GM18498 (cell line): ENCODE data around the gene EPHA2.

ENCODE experiments used
- ATAC-seq: cut with Tn5 transposase; IDR thresholded peaks from one replicate; pipeline ENCODE4 v1.9.1; 2021; ENCODE audit warnings: mild to moderate bottlenecking, moderate library complexity; ENCODE audit not compliant: unreplicated experiment

The EPHA2 gene

DNA sequence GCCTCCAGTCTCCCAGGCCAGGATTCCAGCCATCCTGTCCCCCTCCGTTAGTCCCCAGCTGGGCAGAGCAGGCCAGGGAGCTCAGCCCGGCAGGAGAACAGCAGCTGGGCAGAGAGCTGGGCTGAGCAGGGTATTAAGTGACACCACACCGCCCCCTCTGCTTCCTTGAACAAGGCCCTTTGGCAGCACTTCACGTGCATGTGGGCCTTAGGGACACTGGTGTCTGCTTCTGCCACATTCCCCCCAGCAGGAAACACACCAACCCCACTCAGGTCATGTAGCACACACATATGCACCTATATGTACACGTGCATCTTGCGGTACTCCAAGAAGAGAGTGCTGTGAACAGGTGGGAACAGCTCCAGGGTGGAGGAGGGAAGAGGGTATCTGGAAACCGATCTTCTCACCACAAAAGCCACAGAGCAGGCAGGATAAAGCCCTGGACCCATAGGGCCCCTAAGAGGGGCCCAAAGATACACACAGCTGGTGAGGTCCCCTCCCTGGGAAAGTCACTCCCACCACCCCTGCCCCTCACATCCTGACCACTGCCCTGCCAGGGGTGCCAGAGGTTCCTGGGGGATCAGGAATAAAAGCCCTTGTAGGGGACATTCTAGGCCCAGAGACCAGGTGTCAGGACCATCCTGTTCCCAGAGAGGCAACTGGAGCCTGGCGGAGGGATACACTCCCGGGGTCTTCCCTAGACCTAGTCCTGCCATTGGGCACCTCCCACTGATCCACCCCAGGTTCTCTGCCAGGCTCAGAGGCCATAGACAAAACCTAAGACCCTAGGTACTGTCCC, 4.5 kb downstream of the EPHA2 start:
- no peak for ATAC-seq

DNA sequence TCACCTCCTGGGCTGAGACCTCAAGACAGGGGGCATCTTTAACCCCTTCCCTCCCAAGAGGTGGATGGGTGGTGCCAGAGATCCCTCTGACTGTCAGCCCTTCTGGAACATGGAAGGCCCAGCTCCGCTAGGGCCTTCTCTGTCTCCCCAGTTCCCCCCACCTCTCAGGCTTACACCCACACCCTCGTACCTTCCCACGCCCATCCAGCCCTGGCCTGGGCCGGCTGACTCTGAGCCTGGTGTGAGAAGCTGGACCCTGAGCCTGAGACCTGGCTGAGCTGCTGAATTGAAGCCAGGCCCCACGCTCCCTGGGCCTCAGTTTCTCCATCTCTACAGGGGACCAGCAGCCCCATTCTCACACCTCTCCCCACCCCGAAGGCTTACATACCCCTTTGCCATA, 5.4 kb downstream of the EPHA2 start:
- ATAC-seq: no peak

DNA sequence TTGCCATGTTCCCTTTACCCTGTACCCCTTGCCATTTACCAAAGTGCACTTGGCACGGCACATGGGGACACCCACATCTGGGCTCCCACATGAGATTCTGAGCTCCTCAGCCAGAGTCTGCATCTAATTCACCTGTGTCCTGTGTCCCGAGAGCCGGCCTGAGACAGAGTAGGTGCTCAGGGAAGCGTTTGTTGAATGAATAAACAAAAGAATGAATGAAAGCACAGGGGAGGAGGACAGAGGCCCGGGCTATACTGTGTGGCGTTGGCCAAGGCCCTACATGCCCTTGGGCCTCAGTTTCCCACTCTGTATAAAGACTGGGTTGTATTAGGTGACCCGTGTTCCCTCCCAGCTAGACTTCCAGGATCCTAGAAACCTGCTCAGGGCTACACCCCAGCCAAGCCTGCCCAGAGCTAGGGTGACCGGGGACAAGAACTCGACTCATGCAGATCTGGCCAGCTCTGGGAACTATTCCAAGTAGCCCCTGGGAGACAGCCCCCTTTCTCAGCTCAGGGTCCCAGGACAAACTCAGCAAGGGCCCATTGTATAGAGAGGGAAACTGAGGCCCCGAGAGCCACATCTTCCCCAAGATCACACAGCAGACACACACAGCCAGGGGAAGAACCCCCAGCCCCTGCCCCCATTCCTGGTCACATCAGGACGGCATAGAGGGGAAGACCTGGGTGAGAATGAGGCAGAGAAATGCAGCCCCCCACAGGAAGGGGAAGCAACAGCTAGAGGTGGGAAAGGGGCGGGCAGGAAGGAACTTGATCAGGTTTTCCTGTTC, 6.0 kb downstream of the EPHA2 start:
- no peak for ATAC-seq

DNA sequence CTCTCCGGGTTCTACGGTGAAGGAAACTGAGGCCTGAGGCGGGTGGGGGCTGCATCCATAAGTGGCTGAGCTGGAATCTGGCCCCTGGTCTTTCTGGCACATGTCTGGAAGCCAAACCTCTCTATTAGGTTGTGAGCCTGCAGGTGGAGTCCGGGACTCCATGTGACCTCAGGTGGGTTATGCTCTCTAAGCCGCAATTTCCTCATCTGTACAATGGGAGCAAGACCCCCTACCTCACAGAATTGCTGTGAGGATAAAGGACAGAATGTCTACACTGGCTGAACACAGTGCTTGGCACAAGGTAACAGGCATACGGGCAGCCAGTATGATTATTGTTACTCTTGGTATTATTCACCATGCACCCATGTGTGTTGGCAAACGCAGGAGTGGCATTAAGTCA, 6.7 kb downstream of the EPHA2 start:
- no peak for ATAC-seq

DNA sequence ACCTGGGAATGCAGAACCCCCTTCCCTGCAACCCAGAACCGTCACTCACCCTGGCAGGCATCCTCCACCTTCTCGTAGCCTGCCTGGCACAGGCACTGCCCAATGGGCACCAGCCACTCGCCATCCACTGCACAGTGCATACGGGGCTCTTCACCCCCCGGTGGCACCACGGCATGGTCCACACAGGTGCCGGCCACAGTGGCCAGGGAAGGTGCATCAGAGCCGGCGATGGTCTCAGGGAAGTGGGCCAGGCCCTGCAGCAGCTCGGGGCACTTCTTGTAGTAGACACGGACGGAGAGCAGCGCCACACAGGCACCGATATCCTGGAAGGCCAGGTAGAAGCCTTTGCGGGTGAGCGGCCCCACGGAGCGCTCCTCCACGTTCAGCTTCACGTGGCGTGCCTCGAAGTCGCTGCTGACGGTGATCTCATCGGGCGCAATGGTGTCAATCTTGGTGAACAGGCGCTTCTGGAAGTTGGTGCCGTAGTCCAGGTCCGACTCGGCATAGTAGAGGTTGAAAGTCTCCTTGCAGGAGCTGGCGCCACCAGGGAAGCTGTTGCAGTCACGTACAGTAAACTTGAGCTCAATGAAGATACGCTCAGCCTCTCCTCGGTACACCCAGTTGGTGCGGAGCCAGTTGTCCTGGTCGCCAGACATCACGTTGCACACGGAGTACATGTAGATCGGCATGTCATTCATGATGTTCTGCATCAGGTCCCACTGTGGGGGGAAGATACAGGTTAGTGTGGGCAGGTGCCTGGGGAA, 7.4 kb downstream of the EPHA2 start:
- ATAC-seq: no peak

DNA sequence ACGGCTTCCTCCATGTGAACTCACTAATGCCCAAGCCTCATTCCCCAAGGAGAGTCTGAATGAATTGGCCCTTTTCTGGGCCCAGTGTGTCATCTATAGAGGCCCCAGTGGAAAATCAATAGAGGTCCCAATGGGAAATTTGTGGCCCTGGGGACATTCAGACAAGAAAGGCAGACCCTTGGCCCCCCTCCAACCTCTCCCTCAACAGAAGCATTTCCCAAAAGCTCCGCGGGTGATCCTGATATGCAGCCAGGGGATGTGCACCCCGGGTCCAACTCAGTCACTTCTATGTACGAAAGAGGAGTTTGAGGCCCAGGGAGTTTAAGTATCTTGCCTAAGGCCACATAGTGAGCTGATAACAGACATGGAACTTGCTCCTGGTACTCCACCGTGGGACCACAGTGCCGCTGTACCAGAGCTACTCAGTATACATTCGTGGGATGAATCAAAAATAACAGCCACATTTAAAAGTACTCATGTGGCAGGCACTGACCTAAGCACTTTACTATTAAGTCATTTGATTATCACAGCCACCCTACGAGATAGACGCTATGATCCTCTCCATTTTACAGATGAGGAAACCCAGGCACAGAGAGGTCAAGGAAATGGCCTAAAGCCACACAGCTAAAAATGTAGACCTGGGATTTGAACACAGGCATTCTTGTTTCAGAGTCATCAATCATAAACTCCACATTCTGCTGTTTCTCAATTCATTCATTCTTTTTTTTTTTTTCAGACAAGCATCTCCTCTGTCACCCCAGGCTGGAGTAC, 8.5 kb downstream of the EPHA2 start:
- no peak for ATAC-seq

DNA sequence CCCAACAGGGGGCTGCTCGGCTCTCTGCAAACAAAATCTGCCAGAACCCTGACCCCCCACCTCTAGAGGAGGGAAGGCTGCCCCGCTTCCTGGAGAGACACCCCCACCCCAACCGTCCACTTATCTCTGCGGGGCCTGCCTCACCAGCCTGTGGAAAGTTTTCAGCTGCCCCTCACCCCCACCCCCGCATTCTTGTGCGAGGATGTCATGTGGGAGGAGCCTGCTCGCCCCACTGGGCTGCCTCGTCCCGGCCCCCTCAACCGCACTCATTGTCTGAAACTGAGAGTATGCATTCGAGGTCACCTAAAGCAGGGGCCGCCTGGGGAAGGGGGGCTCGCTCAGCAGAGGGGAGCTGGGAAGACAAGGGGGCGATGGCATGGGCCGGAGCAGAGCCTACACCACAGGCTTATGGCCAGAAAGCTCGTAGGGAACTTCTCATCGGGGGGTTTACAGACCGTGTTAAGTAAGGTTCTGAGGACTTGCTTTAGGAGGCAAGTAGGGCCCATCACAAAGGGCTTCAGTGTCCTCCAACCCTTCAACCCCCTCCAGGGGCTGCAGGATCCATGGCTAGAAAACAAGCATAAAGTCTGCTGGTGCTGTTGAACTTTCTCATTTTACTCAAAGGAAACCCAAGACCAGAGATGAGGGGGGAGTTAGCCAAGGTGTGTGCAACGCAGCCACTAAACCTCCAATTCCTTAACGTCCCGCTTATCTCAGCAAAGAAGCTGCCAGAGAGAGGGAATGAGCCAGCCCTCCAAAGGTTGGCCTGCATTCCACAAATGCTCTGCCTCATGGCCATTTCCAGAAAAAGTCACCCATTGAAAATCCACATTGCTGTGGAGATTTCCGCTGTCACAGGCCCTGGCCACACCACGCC, 9.4 kb downstream of the EPHA2 start:
- ATAC-seq: no peak

DNA sequence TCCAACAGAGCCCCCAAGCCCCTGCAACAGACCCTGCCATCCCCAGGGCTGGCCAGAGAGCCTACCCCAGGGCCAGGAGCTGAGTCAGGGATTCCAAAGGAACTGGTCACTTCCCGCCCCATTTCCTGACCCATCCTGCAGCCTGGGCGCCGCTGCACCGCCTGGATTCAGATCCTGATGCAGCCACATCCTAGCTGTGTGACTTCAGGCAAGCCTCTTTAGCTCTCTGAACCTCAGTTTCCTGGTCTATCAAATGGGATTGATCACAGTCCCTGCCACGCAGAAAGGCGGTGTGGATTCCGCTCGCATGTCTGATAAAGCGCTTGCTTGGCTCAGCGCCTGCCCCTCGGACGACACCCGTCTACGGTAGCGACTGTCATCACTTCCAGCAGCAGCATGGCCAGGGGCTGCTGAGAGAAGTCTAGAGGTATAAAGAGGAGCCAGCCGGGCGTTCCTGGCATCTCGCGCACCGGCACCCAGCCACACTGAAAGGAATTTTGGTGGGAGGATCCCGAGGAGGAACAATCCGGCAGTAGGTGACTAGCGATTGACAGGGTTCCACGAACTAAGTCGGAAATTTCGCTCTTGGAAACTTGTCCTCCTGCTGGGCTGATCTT, 10.1 kb downstream of the EPHA2 start:
- no peak for ATAC-seq

DNA sequence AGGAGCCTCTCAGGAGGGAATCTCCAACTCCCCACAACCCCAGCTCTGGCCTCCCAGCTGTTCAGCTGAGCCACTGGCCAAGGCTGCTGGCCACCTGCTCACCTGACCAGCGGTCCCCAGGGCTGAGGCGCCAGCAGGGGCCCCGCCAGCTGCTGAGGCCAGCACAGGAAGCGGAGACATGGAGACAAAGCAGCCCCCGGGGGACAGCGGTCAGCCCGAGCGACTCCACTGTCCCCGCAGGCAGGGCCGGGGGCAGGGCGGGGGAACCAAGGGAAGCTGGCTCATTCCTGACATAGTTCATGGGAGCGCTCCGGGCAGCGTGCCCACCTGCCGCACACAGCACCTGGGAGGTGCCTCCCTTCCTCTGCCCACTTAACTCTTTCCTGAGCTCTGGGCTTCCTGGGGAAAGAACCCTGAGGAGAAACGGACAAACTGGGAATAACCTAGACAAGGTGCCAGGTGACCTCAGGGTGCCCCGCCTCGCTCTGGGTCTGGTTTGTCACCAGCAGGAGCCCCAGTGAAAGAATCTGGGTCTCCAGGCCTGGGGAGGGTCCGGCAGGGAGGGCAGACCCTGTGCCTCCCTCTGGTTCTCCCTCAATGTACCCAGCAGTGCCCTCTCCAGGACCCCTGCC, 10.7 kb downstream of the EPHA2 start:
- ATAC-seq: no peak

DNA sequence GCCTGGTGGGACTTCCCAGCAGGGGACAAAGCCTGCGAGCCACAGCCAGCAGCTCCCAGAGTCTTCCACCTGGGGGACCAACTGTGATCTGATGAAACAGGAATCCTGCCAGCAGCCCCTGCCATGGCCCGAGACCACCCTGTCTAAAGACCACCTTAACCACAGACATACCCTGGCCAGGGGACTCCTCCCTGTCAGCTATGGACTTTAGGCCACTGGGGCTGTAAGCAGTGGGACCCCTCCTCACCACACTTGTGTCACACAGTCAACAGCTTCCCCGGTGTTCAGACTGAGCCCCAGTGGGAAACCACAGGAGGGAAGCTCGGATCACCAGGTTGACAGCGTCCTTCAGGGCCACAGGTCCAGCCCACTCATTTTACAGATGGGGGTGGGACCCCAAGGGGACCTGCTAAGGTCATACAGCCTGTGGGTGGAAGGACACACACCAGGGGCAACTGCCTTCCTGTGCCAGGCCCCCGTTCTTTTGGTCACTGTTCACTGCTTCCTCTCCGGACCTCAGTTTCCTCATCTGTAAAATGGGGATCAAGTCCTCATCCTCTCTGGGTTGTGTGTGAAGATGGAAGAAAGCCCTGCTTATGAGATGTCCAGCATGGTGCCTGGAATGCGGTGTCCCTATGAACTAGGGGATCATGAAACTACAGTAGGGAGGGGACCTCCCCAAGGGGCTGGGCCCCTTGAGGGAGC, 11.4 kb downstream of the EPHA2 start:
- no peak for ATAC-seq

DNA sequence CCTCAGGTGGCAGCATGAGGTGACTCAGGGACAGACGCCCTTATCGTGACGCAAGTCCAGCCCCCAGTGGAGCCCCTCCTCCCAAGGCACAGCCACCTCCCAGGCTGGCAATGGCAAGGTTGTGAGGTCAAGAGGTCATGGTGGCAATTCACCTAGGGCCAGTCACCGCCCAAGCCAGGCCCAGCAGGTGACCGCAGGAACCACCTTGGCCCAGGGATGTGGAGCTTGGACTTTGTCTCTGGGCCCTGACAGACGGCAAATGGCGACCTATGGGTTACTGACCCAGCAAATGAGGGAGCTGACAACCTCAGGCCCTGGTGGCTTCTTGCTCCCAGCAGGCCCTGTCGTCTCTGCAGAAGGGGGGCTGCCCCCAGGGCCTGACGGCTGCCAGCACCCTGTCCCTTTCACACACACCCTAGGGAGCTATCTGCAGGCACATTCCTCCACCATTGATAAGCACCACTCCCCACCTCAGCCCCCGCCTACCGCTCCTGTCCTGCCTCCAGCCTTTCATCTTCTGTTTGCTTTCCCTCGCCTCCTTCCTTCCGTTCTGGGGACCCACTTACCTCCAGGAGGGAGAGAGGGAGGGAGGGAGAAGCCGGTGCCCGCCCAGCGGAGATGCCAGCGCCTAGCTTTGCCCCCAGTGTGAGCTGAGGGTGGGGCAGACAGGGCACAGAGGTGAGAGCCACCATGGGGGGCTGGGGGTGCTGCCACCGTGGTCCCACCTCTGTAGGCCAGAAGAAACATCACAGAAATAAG, 12.1 kb downstream of the EPHA2 start:
- ATAC-seq: no peak

DNA sequence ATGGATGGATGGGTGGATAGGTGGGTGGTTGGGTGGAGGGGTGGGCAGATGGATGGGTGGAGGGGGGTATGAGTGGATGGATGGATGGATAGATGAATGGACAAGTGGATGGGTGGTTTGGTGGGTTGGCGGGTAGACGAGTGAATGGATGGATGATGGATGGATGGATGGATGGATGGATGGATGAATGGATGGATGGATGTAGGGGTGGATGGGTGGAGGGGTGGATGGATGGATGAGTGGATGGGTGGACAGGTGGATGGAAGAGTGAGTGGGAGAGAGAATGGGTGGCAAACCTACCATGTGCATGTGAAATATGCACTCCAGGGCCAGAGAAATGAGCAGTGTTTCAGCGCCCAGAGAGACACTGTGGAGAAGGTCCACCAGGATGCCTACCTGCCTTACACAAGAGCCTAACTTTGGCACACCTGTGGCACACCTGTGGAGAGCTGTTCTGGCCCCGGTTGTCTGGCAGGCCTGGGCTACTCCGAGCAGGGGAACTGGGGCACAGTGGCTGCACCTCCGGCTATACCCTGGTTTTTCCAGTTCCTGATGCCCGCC, 12.8 kb downstream of the EPHA2 start:
- no peak for ATAC-seq

DNA sequence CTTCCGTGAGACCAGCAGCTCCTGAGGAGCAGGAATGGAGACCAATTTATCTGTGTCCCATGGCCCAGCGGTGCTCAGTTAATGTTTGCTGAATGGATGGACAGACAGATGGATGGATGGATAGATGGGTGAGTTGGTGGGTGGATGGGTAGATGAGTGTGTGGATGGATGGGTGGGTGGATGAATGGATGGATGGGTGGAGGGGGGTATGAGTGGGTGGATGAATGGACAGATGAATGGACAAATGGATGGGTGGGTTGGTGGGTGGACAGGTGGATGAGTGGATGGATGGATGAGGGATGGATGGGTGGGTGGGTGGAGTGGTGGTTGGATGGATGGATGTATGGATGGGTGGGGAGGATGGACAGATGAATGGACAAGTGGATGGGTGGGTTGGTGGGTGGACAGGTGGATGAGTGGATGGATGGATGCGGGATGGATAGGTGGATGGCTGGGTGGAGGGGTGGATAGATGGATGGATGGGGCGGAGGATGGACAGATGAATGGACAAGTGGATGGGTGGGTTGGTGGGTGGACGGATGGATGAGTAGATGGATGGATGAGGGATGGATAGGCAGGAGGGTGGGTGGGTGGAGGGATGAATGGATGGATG, 13.4 kb downstream of the EPHA2 start:
- ATAC-seq: no peak

DNA sequence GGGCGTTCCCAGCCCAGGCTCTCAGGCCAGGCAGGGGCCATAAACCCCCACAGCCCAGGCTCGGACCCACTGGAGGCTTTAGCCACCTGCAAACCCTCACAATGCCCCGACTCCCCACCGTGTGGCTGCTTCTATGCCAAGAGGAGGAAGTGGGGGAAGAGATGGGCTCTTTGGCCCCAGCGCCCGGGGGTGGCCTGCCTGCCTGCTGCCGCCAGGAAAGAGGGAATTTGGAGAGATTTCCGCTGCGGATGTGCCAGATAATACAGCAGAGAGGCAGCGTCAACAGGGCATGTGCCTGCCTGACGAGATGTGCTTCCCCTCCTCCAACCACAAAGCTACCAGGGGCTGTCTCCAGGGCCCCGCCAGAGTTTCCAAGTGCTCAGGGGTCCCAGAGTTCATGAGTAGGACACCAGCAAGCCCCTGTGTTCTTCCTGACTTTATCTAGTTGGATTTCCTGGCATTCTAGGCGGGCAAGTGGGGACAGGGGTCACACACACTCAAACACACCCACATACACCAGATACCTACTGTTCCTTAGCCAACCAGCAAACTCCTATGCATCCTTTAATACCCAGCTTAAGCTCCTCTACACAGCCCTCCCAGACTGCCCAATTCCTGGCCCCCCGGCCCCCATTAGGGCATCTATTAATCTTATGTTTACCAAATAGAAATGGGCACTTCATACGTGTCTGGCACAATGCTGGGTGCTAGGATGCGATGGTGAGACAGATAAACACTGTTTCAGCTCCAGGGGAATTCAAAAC, 14.1 kb downstream of the EPHA2 start:
- ATAC-seq: no peak

DNA sequence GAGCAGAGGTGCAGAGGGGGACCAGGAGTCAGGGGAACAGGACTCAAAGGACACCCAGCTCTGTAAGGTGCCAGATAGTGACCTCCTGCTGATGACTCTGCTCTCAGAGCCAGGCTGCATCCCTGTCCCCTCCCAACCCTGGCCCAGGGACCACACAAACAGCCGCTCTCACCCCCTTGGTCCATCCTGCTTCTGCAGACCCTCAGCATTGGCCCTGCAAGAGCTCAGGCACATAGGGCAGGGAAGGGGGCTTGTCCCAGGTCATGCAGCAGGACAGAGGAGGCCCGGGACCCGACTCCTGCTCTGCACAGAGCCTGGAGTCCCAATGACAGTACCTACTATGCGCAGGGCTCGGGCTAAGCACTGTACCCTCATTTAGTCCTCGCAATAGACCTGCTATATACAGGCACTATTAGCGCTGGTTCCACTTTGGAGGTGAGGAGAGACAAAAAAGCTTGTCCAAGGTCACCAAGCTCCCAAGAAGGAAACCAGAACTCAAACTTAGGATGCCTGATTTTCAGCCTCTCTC, 15.7 kb downstream of the EPHA2 start:
- no peak for ATAC-seq

DNA sequence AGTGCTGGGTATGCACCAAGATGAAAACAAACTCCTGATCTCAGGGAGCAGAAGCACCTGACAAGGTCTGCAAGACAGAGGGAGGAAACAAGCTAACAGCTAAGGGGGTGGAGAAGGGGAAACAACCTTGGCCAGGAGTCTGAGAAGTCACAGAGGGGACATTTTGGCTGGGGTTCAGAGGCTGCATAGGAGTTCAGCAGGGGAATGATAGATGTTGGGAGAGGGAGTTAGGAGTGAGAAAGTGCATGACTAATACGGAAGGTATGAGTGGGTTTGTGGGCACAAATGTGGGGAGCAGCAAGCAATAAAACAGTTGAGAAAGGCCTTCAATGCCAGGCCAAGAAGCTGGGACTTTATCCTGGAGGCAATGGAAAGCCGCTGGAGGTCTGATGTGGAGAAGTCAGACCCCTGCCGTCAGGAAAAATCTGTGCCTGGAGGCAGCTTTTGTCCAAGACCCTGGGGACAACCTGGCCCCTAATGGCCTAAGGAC, 16.4 kb downstream of the EPHA2 start:
- no peak for ATAC-seq
